Raji (cell line): ENCODE results near the gene CPNE5.

Source experiments
- POLR2A ChIP-seq: IDR thresholded peaks from 2 replicates; pipeline ENCODE4 v1.6.1; 2011; ENCODE audit warnings: low read depth, low read length, control low read depth; ENCODE audit not compliant: insufficient read depth

The CPNE5 gene

DNA sequence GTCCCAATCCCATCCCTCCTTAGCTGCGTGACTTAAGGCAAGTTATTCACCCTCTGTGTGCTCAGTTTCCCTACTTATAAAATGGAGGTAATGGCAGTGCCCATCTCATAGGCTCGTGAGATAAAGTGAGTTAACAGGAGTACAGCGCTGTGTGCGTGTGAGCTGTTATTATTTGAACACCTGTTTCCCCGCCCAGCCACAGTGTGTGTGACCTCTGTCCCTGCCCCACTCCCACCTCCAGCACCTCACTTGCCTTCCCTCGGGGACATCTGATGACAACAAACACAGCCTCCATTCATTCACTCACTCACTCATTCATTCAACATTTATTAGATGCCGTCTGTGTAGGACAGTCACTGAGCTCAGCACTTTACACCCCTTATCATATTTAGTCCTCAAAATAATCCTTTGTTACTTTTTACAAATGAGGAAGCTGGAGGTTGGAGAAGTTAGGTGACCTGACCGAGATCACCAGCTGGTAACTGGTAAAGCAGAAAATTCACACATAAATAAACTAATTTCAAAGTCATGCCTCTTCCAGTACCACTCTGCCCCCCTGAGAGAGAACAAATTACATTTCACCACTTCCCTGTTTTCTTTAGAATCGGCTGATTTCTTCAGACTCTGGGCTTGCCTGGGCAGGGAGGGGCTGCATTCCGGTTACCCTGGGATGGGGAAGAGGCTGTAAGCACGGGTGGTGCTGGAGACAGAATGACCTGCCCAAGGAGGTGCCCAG is 58.6 kb downstream of the CPNE5 start:
- no peak for TF ChIP-seq POLR2A

DNA sequence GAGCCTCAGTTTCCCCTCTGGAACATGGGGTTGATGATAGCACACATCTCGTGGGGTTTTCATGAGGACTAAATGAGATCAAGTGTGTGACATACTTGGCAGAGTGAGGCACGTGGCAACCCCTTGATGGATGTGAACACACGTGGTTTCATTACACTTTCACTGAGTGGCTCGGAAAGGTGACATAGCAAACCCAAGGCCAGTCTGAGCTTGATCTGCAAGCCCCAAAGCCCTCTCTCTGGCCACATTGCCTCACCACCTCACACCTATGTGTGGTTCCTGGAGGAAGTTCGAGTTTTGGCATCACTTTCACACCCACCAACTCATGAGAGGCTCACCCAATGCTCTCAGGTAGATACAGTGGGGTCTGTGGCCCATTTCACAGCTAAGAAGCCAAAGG is 60.0 kb downstream of the CPNE5 start:
- TF ChIP-seq POLR2A = no peak

DNA sequence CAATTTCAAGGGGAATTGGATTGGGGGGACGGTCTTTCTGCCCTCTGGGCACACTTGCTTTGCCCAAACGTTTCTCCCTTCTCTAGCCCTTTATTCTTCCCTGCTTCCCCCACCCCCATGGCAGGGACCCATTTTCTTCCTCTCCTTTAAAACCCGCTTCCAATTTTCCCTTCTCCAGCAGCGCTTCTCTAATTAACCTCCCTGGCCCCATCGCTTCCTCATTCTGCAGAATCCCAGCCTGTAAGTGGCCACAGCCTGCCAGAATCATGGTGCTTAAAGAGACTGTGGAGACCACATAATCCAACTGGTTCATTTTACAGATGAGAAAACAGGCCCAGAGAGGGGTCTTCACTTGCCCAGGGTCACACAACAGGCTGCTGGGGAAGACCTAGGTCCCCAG is 61.4 kb downstream of the CPNE5 start:
- TF ChIP-seq POLR2A = no peak

DNA sequence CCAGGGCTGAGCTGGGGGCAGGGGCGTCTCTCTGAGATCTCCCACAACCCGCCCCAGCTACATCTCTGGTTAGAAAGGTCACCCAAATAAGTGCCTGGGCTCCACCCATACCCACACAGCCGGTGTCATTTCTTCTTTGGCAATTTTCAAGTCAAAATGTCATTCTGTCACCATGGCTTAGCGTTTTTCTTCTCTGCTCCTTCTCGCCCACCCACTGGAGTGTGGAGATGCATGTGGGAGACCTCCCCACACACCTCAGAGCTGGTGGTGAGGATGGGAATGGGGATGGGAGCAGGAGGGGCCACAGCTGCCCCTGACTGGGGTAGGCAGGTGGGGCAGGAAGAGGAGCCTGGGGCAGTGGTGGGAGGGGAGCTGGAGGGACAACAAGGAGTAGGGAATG is 63.1 kb downstream of the CPNE5 start:
- TF ChIP-seq POLR2A = no peak

DNA sequence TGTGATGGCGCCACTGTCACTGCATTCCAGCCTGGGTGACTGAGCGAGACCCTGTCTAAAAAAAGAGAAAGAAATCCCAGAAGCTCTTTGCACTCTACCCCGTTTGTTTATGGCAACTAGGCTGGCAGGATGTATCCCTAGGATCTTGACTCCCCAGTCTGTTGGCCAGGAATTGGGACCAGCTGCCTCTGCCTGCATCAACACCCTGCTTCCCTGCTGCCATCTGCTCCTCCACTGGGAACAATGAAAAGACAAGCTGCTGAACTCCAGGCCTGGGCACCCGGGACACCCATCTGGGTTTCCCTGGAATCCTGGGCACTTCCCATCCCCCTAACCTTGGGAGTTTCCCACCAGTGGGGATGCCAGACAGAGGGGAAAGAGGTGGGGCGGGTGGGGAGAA is 64.9 kb downstream of the CPNE5 start:
- TF ChIP-seq POLR2A = no peak

DNA sequence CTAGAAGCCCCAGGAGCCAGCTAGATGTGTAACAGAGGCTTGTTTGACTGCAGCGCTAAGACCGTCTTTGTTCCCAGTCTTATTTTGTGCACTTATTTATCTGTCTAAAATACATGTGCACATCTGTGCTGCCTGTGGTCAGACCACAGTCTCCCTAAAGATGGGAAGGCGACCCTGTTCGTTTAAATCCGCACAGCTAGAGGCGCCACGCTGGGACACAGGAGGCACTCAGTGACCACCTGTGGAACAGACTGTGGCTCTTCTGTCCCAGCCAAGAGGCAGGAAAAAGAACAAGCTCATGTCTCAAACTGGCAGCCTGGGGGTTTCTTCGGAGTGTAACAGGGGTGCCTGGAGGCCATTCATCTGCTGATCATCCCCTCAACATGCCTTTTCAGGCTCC is 66.8 kb downstream of the CPNE5 start:
- TF ChIP-seq POLR2A = no peak

DNA sequence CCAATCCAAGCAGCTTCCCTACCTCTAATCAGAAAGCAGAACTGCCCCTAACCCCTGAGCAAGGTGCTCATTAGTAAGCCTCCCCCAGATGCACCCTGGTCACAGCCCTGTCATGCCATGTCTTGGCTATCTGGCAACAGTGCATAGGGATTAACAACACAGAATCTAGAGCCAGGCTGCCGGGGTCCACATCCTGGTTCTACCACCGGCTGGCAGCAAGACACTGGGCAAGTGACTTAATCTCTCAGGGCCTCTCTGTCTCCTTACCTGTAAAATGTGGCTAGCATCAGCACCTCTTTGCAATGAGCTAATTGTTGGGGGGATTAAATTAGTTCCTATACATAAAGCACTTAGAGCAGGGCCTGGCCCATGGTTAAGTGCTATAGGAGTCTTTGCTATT is 68.1 kb downstream of the CPNE5 start:
- TF ChIP-seq POLR2A = no peak

DNA sequence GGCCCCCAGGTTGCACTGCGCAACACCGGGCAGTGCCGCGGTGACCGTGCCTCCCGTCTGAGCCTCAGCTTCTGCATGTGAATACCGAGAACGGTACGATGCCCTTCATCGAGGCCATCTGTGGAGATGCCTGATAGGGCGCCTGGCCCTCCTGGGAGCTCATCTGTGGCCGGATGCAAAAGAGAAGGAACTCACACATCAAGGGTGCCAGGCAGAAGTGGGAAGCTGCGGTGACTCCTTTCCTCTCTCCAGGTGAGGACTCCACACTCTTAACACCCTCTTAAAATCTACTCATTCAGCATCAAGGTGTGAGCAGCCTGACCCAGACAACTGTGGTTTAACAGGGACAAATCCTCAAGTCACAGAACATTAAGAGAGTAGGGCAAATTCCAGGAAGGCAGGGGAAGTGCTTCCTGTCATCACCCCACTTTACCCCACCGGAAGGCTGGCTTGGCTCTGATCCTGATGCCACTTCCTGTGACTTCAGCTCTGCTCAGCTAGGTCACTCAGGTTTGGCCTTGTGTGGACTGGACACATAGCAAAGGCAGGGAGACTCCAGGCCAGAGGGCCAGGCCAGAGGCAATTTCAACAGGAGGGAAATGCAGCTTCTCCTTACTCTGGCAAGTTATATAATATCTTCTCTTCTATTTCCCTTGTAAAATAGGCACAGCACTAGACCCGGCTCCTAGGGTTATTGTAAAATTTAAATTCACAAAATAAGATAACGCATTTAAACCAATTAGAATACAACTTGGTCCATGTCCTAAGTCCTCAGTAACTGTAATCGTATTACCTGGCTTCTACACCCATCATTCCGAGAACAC is 69.4 kb downstream of the CPNE5 start:
- no peak for TF ChIP-seq POLR2A

DNA sequence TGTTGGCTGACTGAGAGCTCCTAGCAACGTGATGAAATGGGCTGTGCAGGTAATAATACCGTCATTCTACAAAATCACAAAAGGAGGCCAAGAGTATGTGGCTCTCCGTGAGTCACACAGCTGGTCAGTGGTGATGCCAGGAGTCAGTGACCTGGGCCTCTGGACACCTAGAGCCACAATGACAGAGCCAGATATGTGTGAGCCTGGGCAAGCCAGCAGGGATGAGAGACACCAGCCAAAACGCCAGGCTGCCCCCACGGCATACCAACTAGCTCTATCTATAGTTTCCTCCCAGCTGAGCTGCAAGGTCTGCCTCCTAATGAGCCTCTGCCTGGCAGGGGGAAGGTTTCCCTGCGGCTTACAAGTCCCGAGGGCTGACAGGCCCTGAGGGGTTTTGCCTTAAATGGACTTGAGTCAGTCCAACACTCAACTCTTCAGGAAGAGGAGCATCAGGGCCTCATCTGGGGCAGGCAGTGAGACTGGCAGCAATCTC is 70.0 kb downstream of the CPNE5 start:
- TF ChIP-seq POLR2A = no peak

DNA sequence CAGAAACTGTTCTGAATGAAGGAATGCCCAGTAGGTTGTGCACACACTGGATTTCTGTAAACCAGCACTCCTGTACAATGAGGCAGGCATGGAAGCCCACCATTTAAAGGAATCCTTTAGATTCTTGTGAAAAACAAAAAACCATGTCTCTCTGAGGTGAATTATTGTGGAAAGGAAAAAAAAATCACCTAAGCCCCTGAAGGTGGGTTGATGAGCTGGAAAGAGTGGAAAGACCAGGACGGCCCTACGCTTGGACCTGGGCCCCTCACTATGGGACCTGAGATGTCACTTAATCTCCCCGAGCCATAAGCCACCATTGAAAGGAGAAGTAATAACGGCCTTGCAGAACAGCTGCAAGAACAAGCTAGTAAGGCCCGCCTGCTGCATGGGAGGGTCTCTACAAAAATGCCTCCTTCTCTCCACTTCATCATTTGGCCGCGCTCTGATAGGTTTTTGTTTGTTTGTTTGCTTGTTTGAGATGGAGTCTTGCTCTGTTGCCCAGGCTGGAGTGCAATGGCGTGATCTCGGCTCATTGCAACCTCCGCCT is 72.8 kb downstream of the CPNE5 start:
- TF ChIP-seq POLR2A = no peak

DNA sequence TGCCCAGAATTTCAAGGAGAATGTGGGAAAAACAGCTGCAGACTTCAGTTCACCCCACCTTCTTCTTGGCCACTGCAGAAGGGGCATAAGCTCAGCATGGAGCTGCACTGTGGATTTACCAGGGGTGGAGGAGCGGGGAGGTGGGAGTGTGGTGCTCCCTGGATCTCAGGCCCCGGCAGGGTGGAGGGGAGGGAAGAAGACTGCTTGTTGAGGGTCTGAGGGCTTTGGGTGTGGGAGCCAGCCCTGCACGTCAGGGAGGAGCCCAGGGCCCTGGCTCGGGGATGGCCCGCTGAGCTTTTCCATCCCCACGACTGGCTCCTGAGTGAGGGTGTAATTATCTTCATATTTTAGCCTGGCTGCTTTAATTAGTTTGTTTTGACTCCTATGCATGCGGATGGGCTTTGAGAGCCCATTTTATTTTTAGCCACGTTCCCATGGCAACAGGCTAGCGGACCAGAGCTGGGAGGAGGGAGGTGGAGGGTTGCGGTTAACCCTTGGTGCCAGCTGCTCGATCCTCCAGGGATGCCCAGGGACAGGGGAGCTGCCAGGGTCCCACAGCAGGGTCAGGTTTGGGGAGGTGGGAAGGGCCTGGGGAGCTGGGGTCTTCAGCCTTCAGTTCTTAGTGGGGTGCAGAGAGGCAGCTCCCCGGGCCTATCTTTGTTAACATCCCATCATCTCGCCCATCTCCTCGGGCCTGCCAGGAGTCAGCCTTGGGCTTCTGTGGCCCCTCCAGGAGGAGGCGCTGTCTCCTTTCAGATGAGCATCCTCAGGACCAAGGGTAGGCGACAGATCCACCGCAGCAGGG is 73.4 kb downstream of the CPNE5 start:
- no peak for TF ChIP-seq POLR2A

DNA sequence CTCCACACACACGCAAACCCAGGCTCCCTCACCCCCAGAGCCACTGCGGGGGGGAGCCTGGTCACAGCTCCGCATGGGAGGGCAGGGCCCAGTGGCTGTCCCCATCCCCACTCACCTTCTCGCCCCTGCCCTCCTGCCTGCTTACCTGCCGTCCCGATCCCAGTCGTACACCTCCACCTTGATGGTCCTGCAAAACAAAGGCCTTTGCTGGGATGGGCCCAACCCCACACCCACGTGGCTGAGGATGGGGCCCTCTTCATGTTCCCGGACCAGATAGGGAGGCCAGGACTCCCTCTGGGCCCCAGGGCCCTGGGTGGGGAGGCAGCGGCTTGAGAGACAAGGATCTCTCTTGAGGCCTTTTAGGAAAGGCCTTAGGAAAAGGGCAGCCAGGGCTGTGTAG is 74.1 kb downstream of the CPNE5 start:
- no peak for TF ChIP-seq POLR2A

DNA sequence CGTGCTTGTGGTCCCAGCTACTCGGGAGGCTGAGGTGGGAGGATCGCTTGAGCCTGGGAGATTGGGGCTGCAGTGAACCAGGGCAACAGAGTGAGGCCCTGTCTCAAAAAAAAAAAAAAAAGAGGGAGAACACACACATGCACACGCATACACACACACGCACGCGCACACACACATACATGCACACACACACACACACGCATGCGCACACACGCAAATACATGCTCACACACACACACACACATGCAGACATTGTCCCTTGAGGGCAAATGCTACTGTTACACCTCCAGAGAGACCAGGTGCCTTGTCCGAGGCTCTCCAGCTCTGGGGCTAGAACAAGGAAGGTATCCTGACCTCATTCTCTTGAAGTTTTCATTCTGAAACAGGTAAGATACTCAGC is 77.1 kb downstream of the CPNE5 start:
- TF ChIP-seq POLR2A = no peak

DNA sequence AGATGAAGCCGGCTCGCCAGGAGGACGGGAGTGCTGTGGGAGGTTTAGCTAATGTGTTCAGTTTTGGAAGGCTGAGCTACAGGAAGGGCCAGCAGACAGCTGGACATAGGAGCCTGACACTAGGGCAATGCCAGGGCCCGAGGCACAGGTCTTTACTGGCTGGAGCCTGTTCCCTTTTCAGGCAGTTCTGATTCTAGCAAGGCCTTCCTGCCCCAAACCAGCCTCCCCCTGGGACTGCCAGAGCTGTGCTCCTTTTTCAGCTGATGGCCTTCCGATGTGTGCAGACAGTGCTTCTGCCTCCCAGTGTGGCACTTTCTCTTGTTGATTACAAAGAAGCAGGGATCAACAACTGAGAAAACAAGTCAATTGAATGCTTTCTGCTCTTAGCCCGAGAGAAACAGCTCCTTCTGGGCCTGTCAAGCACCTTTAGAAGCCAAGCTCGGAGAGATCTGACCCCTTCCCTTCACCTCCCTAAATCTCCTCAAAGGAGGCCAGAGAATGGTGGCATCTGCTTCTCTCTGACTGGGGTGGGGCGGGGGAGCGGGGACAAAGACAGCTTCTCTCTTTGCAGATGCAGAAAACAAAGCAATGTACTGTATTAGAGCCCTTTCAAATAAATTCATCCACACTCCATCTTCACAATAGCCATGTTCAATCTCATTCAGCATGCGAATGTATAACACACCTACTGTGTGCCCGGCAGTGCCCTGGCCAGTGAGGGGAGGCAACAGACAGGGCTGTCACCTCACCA is 78.4 kb downstream of the CPNE5 start:
- no peak for TF ChIP-seq POLR2A
